Uterus (tissue), 2 donors: Measurements from ENCODE around the gene CDK6.

Source experiments
- POLR2A ChIP-seq, 2 donors: fragments of 450-650 bp; IDR thresholded peaks; one replicate each; pipeline ENCODE4 v1.6.1; 2016; ENCODE audit warnings: antibody characterized with exemption in 2 of 2, mild to moderate bottlenecking in 1 of 2, moderate library complexity in 1 of 2
- TF ChIP-seq, protein P1 (sequence below), 4 experiments: fragments of 200-600 bp in 2 of 4; fragments of 450-650 bp in 2 of 4; sonication (generic) in 2 of 4; IDR thresholded peaks; one replicate each; pipeline ENCODE4 v1.5.1; 2016 to 2019; ENCODE audit warnings: antibody characterized with exemption in 4 of 4, mild to moderate bottlenecking in 2 of 4, moderate library complexity in 1 of 4

- TF ChIP-seq, protein P1, sequence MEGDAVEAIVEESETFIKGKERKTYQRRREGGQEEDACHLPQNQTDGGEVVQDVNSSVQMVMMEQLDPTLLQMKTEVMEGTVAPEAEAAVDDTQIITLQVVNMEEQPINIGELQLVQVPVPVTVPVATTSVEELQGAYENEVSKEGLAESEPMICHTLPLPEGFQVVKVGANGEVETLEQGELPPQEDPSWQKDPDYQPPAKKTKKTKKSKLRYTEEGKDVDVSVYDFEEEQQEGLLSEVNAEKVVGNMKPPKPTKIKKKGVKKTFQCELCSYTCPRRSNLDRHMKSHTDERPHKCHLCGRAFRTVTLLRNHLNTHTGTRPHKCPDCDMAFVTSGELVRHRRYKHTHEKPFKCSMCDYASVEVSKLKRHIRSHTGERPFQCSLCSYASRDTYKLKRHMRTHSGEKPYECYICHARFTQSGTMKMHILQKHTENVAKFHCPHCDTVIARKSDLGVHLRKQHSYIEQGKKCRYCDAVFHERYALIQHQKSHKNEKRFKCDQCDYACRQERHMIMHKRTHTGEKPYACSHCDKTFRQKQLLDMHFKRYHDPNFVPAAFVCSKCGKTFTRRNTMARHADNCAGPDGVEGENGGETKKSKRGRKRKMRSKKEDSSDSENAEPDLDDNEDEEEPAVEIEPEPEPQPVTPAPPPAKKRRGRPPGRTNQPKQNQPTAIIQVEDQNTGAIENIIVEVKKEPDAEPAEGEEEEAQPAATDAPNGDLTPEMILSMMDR (IDR thresholded peaks at IDR 0.05), result no peak
- no peak for TF ChIP-seq POLR2A (IDR thresholded peaks at IDR 0.05)
Observed at GRCh38 chr7:92707435-92707834, 128.9 kb downstream of the CDK6 start.
